Skeletal muscle tissue (tissue), 4 donors: ENCODE results near the gene RPS6KA3. TPM values are rescaled to one million over a fixed set of nuclear protein-coding genes. Genes with fewer than 3 reads are reported as not detected.
A peak's percentile ranks its signal among the peaks of the same experiment; 100 is the strongest.

Experiments
- H3K27ac ChIP-seq: one replicate; pipeline ENCODE4 v1.7.0; 2013; ENCODE audit warnings: mild to moderate bottlenecking, low read depth, low read length, inconsistent platforms
- H3K27me3 ChIP-seq, 3 donors: one replicate each; pipeline ENCODE4 v1.7.0; 2013; ENCODE audit warnings: low read length in 3 of 3; ENCODE audit not compliant: control insufficient read depth in 3 of 3, insufficient read depth in 3 of 3
- H3K36me3 ChIP-seq, 3 donors: one replicate each; pipeline ENCODE4 v1.7.0; 2013; ENCODE audit warnings: low read length in 3 of 3; ENCODE audit not compliant: control insufficient read depth in 3 of 3, insufficient read depth in 3 of 3
- H3K4me1 ChIP-seq, 3 donors: one replicate each; pipeline ENCODE4 v1.7.0; 2013; ENCODE audit warnings: low read length in 3 of 3, mild to moderate bottlenecking in 3 of 3; ENCODE audit not compliant: control insufficient read depth in 3 of 3, insufficient read depth in 3 of 3
- H3K4me3 ChIP-seq, 3 donors: one replicate each; pipeline ENCODE4 v1.7.0; 2013; ENCODE audit warnings: low read length in 3 of 3
- H3K9ac ChIP-seq, 3 donors: one replicate each; pipeline ENCODE4 v1.7.0; 2013; ENCODE audit warnings: low read length in 3 of 3, mild to moderate bottlenecking in 3 of 3, moderate library complexity in 2 of 3, low read depth in 1 of 3
- H3K9me3 ChIP-seq, 3 donors: one replicate each; pipeline ENCODE4 v1.7.0; 2013; ENCODE audit warnings: low read length in 3 of 3; ENCODE audit not compliant: control insufficient read depth in 3 of 3
- total RNA-seq: library from RNA; depleted of rRNA; stranded (reverse); fragments of >200 nt; gene quantifications from one replicate; pipeline ENCODE4 v1.2.3, GENCODE V29; 2014
- donor health status: Osteomylitis.

The RPS6KA3 gene
- total RNA-seq, 1 donor from 2014 or later, result 51.1 TPM

DNA sequence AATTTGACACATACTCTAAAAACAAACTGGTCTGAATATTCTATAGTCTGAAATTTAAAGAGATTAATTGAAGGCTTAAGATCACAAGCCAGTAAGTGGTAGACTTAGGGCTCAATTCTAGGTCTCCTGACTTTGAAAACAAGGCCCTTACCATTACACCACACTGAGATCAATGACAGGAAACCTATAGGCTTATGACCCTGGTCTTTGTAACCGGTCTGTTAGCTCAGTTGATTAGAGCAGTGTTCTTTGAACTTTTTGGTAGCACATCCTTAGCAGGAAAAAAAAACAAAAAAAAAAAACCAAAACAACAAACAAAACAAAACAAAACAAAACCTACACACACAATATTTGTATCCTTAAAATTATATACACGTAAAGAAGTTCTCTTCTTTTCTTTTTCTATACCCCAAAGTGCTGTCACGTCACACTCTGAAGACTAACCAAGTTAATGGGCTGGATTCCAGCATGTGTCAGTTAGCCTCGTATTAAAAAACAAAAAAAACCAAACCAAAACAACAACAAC, 55.4 kb downstream of the RPS6KA3 start:
- H3K36me3 ChIP-seq, result peaks cover 0 to 10% (median 3%) of the 10 kb centered on the region in 3 donors
- no peaks in the 10 kb centered on the region for H3K9me3 ChIP-seq
- H3K27ac ChIP-seq, result no peak overlapping the region
- H3K9ac ChIP-seq, result no peak overlapping the region
- H3K27me3 ChIP-seq, result peaks cover 0 to 2% (median 0%) of the 10 kb centered on the region in 3 donors
- peaks cover 6 to 13% (median 10%) of the 10 kb centered on the region in 3 donors for H3K4me1 ChIP-seq
- no peak overlapping the region for H3K4me3 ChIP-seq

DNA sequence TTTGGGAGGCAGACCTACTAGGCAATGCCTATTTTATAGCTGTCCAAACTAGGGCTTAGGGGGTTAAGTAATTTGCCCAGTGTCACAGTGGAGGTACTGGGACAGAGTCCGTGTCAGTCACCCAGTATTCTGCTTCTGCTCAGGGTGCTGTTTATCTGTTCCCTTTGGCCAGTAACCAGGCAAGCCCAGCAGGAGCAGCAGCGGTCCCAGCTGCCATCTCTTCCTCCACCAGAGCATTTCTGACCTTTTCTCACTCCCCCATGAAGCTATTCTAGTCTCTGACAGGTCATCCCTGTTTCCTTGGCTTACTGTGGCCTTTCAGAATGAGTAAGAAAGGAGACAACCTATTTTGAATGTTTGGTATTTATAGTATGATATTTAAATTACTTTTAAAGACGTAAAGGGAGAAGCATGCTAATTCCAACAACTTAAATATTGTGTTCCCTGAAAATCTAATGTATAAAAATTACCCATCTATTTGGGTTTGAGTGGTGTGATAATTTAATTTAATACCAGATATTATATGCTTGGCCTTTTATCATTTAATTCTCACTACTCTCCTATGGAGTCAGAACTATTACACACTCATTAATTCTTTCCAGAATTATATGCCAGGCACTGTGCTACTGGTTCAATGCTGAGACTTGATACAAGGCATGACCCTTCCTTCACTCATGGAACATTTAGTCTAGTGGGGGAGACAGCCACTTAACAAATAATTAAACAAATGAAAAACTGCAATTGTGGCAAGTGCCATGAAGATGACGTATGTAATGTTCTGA, 60.6 kb downstream of the RPS6KA3 start:
- peaks cover 3 to 10% (median 5%) of the 10 kb centered on the region in 3 donors for H3K36me3 ChIP-seq
- no peak overlapping the region for H3K4me3 ChIP-seq
- H3K27me3 ChIP-seq, result peaks cover 0 to 2% (median 0%) of the 10 kb centered on the region in 3 donors
- peaks cover 6 to 7% (median 6%) of the 10 kb centered on the region in 3 donors for H3K4me1 ChIP-seq
- H3K9ac ChIP-seq, result peak overlapping the region in 1 of 3 donors; percentile 43
- H3K9me3 ChIP-seq, result no peaks in the 10 kb centered on the region
- H3K27ac ChIP-seq, result peak overlapping the region; percentile 38

DNA sequence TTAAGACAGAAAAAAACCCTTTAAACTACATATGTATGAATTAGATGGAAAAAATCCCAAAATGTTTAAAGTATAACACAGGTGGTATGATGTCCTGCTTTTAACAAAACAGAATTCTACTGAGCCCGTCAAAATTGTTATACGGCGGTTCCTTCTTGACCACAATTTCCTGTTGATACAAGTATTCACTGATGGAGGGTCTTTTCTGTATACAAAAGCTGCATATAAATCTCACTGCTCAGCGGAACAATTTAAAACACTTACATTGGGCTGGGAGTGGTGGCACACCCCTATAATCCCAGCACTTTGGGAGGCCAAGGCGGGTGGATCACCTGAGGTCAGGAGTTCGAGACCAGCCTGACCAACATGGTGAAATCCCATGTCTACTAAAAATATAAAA, 62.4 kb downstream of the RPS6KA3 start:
- H3K4me3 ChIP-seq, result no peak overlapping the region
- H3K27ac ChIP-seq, result no peak overlapping the region

DNA sequence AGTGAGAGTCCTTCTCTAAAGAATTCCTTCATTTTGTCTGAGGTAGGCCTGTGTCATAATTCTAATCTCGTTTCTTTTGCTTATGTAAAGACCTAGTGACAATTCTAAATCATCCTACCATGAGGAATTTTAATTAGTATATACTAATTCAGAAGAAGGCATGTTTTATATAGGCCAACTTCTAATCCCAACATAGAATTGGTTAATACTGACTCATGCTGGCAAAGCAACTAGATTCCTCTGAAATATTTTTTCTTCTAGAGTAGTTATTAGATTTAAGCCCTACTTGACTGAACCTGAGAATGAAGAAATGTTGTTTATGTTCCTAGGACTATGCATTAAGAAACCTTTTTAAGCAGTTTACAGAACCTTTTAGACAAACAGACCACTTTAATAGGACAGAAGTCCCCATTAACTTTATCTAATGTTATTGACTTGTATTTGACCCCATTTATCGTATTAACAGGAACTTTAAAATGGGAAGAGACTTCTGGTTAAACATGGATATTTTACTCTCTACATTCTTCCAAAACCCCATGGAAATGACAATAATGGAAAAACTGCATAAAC, 69.0 kb downstream of the RPS6KA3 start:
- no peaks in the 10 kb centered on the region for H3K4me1 ChIP-seq
- no peak overlapping the region for H3K27ac ChIP-seq
- H3K4me3 ChIP-seq, result no peak overlapping the region
- H3K36me3 ChIP-seq, result peaks cover 2 to 5% (median 3%) of the 10 kb centered on the region in 3 donors
- H3K27me3 ChIP-seq, result no peaks in the 10 kb centered on the region
- no peaks in the 10 kb centered on the region for H3K9me3 ChIP-seq
- no peak overlapping the region for H3K9ac ChIP-seq

More for the DNA sequence above, 62.4 kb downstream of the RPS6KA3 start:
- Histone ChIP-seq H3K9ac (no peak overlapping the region), H3K36me3 (peaks cover 3 to 10% (median 5%) of the 10 kb centered on the region in 3 donors), H3K27me3 (no peaks in the 10 kb centered on the region), H3K9me3 (no peaks in the 10 kb centered on the region), H3K4me1 (peaks cover 6 to 7% (median 6%) of the 10 kb centered on the region in 3 donors)

DNA sequence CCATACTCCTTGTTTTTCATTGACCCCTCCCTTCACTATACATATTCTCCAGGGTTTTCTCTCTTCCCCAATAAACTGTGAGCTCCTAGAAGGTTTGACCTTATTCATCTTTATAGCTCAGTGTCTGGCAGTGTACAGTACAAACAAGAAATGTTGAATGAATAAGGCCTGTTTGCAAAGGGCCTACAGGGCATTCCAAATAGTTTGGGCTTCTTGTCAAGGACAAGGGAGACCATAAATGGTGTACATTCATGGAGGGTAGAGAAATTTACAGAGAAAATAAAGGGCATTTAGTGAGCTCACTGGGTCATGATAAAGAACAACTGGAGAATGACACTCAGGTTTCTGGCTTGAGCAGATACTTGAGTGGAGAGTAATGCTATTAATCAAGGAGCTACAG, 77.5 kb downstream of the RPS6KA3 start:
- Histone ChIP-seq H3K27me3 (no peaks in the 10 kb centered on the region), H3K4me3 (no peak overlapping the region), H3K9ac (no peak overlapping the region), H3K27ac (no peak overlapping the region), H3K4me1 (no peaks in the 10 kb centered on the region), H3K36me3 (peaks cover 2 to 11% (median 11%) of the 10 kb centered on the region in 3 donors), H3K9me3 (no peaks in the 10 kb centered on the region)

DNA sequence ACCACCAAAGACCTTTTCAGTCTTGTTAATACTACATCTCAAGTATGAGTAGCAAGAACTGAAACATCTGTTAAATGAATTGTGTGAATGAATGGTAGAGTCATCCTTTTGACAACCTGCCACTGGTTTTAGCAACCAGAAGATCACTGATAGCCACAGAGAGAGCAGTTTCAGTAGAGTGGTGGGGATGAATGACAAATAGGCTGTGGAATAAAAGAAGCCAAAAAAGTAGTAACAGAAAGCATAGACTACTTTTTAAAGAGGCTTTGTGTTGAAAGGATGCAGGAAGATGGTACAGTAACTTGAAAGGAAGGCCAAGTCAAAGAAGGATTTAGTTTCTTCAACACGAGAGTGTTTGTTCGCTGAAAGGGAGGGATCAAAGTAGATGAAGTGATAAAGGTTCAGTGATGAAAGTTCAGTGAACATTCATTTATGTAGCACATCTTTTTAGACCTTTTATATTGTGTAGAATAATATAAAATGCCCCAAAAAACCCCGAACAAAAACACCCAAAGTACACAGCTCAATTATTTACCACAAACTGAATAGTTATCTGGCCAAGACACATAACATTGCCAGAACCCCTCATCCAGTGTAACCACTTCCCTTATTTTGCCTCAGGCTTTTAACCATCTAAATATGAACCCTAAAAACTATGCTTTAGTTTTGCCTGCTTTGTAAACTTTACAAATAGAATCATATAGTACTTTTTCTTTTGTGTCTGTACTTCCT, 84.9 kb downstream of the RPS6KA3 start:
- H3K27me3 ChIP-seq, result no peaks in the 10 kb centered on the region
- peaks cover 0 to 13% (median 7%) of the 10 kb centered on the region in 3 donors for H3K36me3 ChIP-seq
- no peak overlapping the region for H3K4me3 ChIP-seq
- no peak overlapping the region for H3K27ac ChIP-seq
- no peaks in the 10 kb centered on the region for H3K9me3 ChIP-seq
- H3K9ac ChIP-seq, result no peak overlapping the region
- no peaks in the 10 kb centered on the region for H3K4me1 ChIP-seq

DNA sequence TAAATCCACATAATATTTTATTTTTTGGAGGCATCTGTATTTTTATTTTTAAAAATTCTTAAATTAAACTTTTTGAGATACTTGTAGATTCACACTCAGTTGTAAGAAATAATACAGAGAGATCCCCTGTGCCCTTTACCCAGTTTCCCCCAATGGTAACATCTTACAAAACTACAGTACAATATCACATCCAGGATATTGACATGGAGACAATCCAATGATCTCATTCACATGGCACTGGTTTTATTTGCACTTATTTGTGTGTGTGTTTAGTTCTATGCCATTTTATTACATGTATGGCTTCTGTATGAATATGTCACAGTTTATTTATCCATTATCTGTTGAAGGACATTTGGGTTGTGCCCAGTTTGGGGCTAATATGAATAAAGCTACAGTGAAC, 89.6 kb downstream of the RPS6KA3 start:
- H3K36me3 ChIP-seq, result peaks cover 12 to 20% (median 14%) of the 10 kb centered on the region in 3 donors
- no peak overlapping the region for H3K9ac ChIP-seq
- H3K4me3 ChIP-seq, result no peak overlapping the region
- H3K4me1 ChIP-seq, result no peaks in the 10 kb centered on the region
- H3K27ac ChIP-seq, result no peak overlapping the region
- H3K27me3 ChIP-seq, result no peaks in the 10 kb centered on the region
- no peaks in the 10 kb centered on the region for H3K9me3 ChIP-seq

DNA sequence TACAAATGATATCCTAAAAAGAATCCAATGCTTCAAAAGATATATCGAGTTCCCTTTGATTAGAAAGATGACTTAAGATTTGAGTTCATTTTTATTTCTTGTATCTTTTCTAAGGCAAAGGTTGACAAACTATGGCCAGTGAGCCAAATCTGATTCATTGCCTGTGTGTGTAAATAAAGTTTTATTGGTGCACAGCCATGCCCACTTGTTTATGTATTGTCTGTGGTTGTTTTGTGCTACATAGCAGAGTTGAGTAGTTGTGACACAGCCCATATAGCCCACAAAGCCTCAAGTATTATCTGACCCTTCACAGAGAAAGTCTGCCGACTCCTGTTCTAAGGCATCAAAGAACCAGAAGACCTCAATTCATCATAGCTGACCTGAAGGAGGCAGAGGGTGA, 92.9 kb downstream of the RPS6KA3 start:
- no peak overlapping the region for H3K9ac ChIP-seq
- H3K27ac ChIP-seq, result no peak overlapping the region
- H3K9me3 ChIP-seq, result no peaks in the 10 kb centered on the region
- H3K27me3 ChIP-seq, result no peaks in the 10 kb centered on the region
- H3K36me3 ChIP-seq, result peaks cover 15 to 35% (median 28%) of the 10 kb centered on the region in 3 donors
- H3K4me1 ChIP-seq, result no peaks in the 10 kb centered on the region
- no peak overlapping the region for H3K4me3 ChIP-seq

DNA sequence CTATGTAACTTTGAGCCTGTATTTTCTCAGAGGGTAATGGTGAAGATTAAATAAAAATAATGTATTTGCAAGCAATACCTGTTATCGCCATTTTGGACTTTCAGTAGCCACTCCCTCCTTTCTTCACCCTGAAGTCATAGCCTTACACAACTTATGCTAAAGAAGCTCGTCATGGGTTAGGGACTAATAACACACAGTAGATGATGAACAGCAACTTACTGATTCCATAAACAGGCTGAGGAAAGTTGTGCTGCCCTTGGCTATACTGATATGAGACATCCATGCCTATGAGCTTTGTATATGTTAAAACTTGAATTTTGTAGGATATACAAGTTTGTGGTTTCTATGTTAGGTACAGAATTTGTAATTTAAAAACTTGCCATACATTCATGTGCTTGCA, 93.4 kb downstream of the RPS6KA3 start:
- Histone ChIP-seq H3K9me3 (no peaks in the 10 kb centered on the region), H3K9ac (no peak overlapping the region), H3K4me1 (no peaks in the 10 kb centered on the region), H3K27me3 (no peaks in the 10 kb centered on the region), H3K36me3 (peaks cover 15 to 40% (median 30%) of the 10 kb centered on the region in 3 donors), H3K27ac (no peak overlapping the region), H3K4me3 (no peak overlapping the region)
